Measurements from ENCODE around the gene NUBP1.

Gene NUBP1

DNA sequence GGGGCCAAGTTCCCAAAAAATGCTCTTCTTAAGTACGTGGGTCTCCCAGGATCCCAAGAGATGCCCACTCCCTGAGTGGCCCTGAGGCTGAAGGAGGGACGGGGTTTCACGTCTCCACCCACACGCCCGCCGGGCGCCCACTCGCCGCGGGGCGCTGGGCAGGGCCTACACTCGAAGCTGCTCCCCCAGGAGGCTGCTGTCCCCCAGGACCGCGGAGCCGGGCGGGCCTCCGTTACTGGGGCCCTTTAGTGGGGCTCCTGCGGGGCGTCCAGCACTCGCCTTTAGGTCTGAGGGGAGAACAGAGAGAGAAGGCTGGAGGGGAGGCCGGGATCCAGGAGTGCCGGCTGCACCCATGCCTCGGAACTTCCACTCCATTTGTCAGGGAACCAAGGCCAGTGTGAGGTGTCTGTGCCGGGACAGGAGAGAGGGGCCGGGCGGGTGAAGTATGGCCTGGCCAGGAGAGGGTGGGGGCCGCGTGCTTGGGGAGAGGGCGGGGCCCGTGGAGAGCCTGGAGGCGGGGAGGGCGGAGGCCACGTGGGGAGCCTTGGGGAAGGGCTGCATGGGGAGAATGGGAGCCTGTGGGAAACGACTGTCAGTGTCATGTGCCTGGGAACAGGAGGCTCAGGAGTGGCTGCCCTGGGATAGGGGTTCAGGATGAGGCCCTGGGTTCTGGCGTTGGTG lies 18.8 kb downstream of the NUBP1 start:
- no peak for TF ChIP-seq EZH2phosphoT487 (conservative IDR thresholded peaks at IDR 0.05; ENCODE audit: low read length)
- TF ChIP-seq, protein P1, sequence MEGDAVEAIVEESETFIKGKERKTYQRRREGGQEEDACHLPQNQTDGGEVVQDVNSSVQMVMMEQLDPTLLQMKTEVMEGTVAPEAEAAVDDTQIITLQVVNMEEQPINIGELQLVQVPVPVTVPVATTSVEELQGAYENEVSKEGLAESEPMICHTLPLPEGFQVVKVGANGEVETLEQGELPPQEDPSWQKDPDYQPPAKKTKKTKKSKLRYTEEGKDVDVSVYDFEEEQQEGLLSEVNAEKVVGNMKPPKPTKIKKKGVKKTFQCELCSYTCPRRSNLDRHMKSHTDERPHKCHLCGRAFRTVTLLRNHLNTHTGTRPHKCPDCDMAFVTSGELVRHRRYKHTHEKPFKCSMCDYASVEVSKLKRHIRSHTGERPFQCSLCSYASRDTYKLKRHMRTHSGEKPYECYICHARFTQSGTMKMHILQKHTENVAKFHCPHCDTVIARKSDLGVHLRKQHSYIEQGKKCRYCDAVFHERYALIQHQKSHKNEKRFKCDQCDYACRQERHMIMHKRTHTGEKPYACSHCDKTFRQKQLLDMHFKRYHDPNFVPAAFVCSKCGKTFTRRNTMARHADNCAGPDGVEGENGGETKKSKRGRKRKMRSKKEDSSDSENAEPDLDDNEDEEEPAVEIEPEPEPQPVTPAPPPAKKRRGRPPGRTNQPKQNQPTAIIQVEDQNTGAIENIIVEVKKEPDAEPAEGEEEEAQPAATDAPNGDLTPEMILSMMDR (IDR thresholded peaks at IDR 0.05; ENCODE audit: insufficient read depth, low read length, poor library complexity, severe bottlenecking), result no peak
- Histone ChIP-seq H3K36me3 (ENCODE audit: low read length) (no peaks in the 10 kb centered on the region), H2AFZ (ENCODE audit: low read depth, low read length, severe bottlenecking) (no peak overlapping the region), H3K79me2 (ENCODE audit: insufficient read depth, low read length) (no peaks in the 10 kb centered on the region), H3K4me3 (ENCODE audit: insufficient read depth, low read length, poor library complexity, severe bottlenecking) (no peak overlapping the region), H3K27me3 (ENCODE audit: low read length) (no peaks in the 10 kb centered on the region), H3K9me2 (replicated peaks; ENCODE audit: insufficient read depth, low read length) (no peaks in the 10 kb centered on the region), H3K9ac (ENCODE audit: low read length) (no peak overlapping the region), H3K9me3 (ENCODE audit: insufficient read depth, low read length) (no peaks in the 10 kb centered on the region), H3K4me2 (ENCODE audit: low read depth, low read length, poor library complexity, severe bottlenecking) (no peak overlapping the region), H4K20me1 (ENCODE audit: low read depth, low read length) (no peaks in the 10 kb centered on the region), H3F3A (ENCODE audit: insufficient read depth) (no peaks in the 10 kb centered on the region), H3K27ac (ENCODE audit: low read depth, low read length) (no peak overlapping the region)

DNA sequence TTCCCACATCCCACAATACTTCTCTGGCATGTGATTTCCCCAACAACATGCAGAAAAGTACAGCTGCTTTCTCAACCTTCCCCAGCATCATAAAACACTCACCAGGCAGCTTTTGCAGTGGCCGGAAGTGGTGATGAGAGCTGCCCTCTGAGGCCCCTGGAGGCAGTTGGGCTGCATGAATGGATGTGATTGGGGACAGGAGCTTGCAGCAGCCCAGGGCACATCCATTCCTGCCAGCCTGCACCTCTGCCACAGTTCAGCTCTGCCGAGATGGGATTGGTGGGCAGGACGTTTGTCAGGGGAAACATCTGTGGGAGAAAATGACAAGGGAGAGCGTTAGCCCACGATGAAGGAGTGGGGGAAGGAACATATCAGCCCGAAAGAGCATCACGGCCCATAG lies 19.8 kb downstream of the NUBP1 start:
- Histone ChIP-seq H3K9ac (ENCODE audit: low read length) (no peak overlapping the region), H3K79me2 (ENCODE audit: insufficient read depth, low read length) (no peaks in the 10 kb centered on the region), H3K9me2 (replicated peaks; ENCODE audit: insufficient read depth, low read length) (no peaks in the 10 kb centered on the region), H3K4me2 (ENCODE audit: low read depth, low read length, poor library complexity, severe bottlenecking) (no peak overlapping the region), H3K27me3 (ENCODE audit: low read length) (no peaks in the 10 kb centered on the region), H3K36me3 (ENCODE audit: low read length) (no peaks in the 10 kb centered on the region), H2AFZ (ENCODE audit: low read depth, low read length, severe bottlenecking) (no peak overlapping the region), H3K9me3 (ENCODE audit: insufficient read depth, low read length) (no peaks in the 10 kb centered on the region), H3F3A (ENCODE audit: insufficient read depth) (no peaks in the 10 kb centered on the region), H4K20me1 (ENCODE audit: low read depth, low read length) (no peaks in the 10 kb centered on the region), H3K4me3 (ENCODE audit: insufficient read depth, low read length, poor library complexity, severe bottlenecking) (no peak overlapping the region), H3K27ac (ENCODE audit: low read depth, low read length) (no peak overlapping the region)
- TF ChIP-seq EZH2phosphoT487 (conservative IDR thresholded peaks at IDR 0.05; ENCODE audit: low read length), result no peak
- TF ChIP-seq, protein P1 (IDR thresholded peaks at IDR 0.05; ENCODE audit: insufficient read depth, low read length, poor library complexity, severe bottlenecking), result no peak

DNA sequence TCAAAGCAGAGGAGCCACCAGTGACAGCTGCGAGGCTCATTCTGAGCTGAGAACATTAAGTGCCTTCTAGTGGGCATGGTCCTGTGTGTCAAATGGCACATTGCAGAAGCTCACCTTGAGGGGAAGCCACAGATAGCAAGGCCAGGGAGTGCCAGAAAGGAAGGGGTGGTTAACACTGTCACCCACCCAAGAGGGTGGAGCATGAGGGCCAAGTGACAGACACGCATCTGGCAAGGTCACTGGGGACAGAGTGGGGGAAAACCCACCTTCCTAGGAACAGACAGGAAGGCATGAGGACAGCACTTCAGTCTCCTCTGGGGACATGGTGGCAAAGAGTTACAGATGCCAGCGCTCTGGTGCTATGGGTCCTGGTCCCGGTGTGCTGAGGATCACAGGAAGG lies 22.1 kb downstream of the NUBP1 start:
- no peak overlapping the region for H3K27ac ChIP-seq (ENCODE audit: low read depth, low read length)
- no peaks in the 10 kb centered on the region for H3K9me2 ChIP-seq (replicated peaks; ENCODE audit: insufficient read depth, low read length)
- no peaks in the 10 kb centered on the region for H3K79me2 ChIP-seq (ENCODE audit: insufficient read depth, low read length)
- H3K4me2 ChIP-seq (ENCODE audit: low read depth, low read length, poor library complexity, severe bottlenecking), result no peak overlapping the region
- no peak for TF ChIP-seq EZH2phosphoT487 (conservative IDR thresholded peaks at IDR 0.05; ENCODE audit: low read length)
- TF ChIP-seq, protein P1 (IDR thresholded peaks at IDR 0.05; ENCODE audit: insufficient read depth, low read length, poor library complexity, severe bottlenecking), result no peak
- no peaks in the 10 kb centered on the region for H4K20me1 ChIP-seq (ENCODE audit: low read depth, low read length)
- H3K27me3 ChIP-seq (ENCODE audit: low read length), result no peaks in the 10 kb centered on the region
- no peaks in the 10 kb centered on the region for H3F3A ChIP-seq (ENCODE audit: insufficient read depth)
- no peaks in the 10 kb centered on the region for H3K36me3 ChIP-seq (ENCODE audit: low read length)
- H3K9me3 ChIP-seq (ENCODE audit: insufficient read depth, low read length), result no peaks in the 10 kb centered on the region
- no peak overlapping the region for H2AFZ ChIP-seq (ENCODE audit: low read depth, low read length, severe bottlenecking)
- H3K9ac ChIP-seq (ENCODE audit: low read length), result no peak overlapping the region
- no peak overlapping the region for H3K4me3 ChIP-seq (ENCODE audit: insufficient read depth, low read length, poor library complexity, severe bottlenecking)
